ENCODE data around the gene P3H3.

DNA sequence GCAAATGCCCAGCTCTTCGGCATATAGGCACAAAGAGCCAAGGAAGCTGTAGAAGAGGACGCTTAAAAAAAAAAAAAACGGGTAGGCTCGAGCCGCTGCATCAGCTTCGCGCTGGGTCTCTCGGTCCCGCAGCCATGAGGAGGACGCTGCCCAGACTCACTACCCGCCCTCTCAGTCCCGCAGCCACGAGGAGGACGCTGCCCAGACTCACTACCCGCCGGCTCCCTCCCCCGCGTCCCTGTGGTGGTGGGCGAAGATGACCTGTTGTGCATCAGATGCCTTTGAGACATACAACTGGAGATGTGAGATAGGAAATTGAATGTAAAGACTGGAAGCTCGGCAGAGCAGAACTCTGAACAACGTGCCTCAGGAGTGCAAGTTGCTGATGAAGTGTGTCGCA, 56.3 kb downstream of the P3H3 start:
- TF ChIP-seq, protein P1, sequence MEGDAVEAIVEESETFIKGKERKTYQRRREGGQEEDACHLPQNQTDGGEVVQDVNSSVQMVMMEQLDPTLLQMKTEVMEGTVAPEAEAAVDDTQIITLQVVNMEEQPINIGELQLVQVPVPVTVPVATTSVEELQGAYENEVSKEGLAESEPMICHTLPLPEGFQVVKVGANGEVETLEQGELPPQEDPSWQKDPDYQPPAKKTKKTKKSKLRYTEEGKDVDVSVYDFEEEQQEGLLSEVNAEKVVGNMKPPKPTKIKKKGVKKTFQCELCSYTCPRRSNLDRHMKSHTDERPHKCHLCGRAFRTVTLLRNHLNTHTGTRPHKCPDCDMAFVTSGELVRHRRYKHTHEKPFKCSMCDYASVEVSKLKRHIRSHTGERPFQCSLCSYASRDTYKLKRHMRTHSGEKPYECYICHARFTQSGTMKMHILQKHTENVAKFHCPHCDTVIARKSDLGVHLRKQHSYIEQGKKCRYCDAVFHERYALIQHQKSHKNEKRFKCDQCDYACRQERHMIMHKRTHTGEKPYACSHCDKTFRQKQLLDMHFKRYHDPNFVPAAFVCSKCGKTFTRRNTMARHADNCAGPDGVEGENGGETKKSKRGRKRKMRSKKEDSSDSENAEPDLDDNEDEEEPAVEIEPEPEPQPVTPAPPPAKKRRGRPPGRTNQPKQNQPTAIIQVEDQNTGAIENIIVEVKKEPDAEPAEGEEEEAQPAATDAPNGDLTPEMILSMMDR (IDR thresholded peaks at IDR 0.05): no peak
- no peak for TF ChIP-seq POLR2A (IDR thresholded peaks at IDR 0.05)

Data from esophagus squamous epithelium (tissue), 4 donors.